A549 (cell line): ENCODE measurements around the gene CPNE4. TPM values are rescaled to one million over a fixed set of nuclear protein-coding genes. Genes with fewer than 3 reads are reported as not detected.

Experiments
- ATAC-seq, 2 experiments: fragments of 200-7000 bp in 1 of 2; fragments of >200 bp in 1 of 2; cut with Nextera tagmentation in 1 of 2; cut with Tn5 transposase in 1 of 2; 3 replicates each; pipeline versions ENCODE4 v1.8.0 to v1.9.1; 2018 to 2020; ENCODE audit warnings: mild to moderate bottlenecking in 1 of 2, moderate library complexity in 1 of 2
- CTCF ChIA-PET: fragments of 300-600 bp; sonication (Branson Sonifier 250); formaldehyde crosslinking; extraction: SDS; loops from one replicate; lab custom pipeline; 2021; ENCODE audit warnings: antibody characterized with exemption, inconsistent platforms; lab: Yijun Ruan, JAX
- POLR2A ChIA-PET: fragments of 350-600 bp; formaldehyde crosslinking; extraction: SDS; loops from one replicate; lab custom pipeline; 2021; ENCODE audit warnings: antibody characterized with exemption, inconsistent platforms; lab: Yijun Ruan, JAX
- DNase-seq, 2 experiments: peaks; one replicate each; pipeline versions ENCODE4 v3.0.0 to v3.0.0-alpha.2; 2011 to 2016; ENCODE audit warnings: low read depth in 1 of 2, low spot score in 1 of 2
- FAIRE-seq: peaks from 2 replicates; lab custom pipeline; 2011; peaks lifted over from hg19 to GRCh38; lab: Jason Lieb, UNC
- H3K27ac ChIP-seq, 2 experiments: fragments of >200 bp; sonication (Bioruptor Twin); formaldehyde crosslinking; 3 replicates each; pipeline ENCODE4 v1.5.1; 2016 to 2017
- H3K4me1 ChIP-seq: fragments of >200 bp; sonication (Bioruptor Twin); formaldehyde crosslinking; 3 replicates; pipeline ENCODE4 v1.6.1; 2016
- H3K4me2 ChIP-seq: fragments of >200 bp; sonication (Bioruptor Twin); formaldehyde crosslinking; 3 replicates; pipeline ENCODE4 v1.6.1; 2016
- H3K4me3 ChIP-seq: fragments of >200 bp; sonication (Bioruptor Twin); formaldehyde crosslinking; 3 replicates; pipeline ENCODE4 v1.5.1; 2016
- H3K9me3 ChIP-seq: fragments of >200 bp; sonication (Bioruptor Twin); formaldehyde crosslinking; 3 replicates; pipeline ENCODE4 v1.6.1; 2016
- ATOH8 ChIP-seq: fragments of 250-450 bp; sonication (Bioruptor Pico); IDR thresholded peaks from 2 replicates; pipeline ENCODE4 v1.5.0; 2020; ENCODE audit warnings: low read depth, mild to moderate bottlenecking, moderate library complexity
- BCL3 ChIP-seq: fragments of >200 bp; sonication (Bioruptor Twin); formaldehyde crosslinking; IDR thresholded peaks from 3 replicates; pipeline ENCODE4 v1.6.1; 2016
- BHLHE40 ChIP-seq: IDR thresholded peaks from 2 replicates; pipeline ENCODE4 v1.6.1; 2012; ENCODE audit warnings: low read depth, low read length, inconsistent platforms
- CBX2 ChIP-seq: fragments of 200-600 bp; sonication (generic); IDR thresholded peaks from 2 replicates; pipeline ENCODE4 v1.6.1; 2016; ENCODE audit warnings: low read depth, mild to moderate bottlenecking, borderline replicate concordance
- CEBPB ChIP-seq, 2 experiments: fragments of >200 bp in 1 of 2; sonication (Bioruptor Twin) in 1 of 2; formaldehyde crosslinking in 1 of 2; IDR thresholded peaks; 2 replicates each; pipeline ENCODE4 v1.6.1; 2012 to 2016
- E2F6 ChIP-seq: IDR thresholded peaks from 2 replicates; pipeline ENCODE4 v1.6.1; 2012; ENCODE audit warnings: low read depth, borderline replicate concordance
- ELK1 ChIP-seq: fragments of 150-350 bp; IDR thresholded peaks from 2 replicates; pipeline ENCODE4 v1.6.1; 2014; ENCODE audit warnings: low read depth, mild to moderate bottlenecking, low read length
- FOXS1 ChIP-seq: fragments of 250-450 bp; sonication (Bioruptor Pico); IDR thresholded peaks from 2 replicates; pipeline ENCODE4 v1.5.0; 2020; ENCODE audit warnings: mild to moderate bottlenecking, moderate library complexity
- HES2 ChIP-seq: fragments of >200 bp; sonication (Bioruptor Twin); formaldehyde crosslinking; IDR thresholded peaks from 2 replicates; pipeline ENCODE4 v1.6.1; 2016
- HEYL ChIP-seq: fragments of 250-450 bp; sonication (Bioruptor Pico); IDR thresholded peaks from 2 replicates; pipeline ENCODE4 v1.8.0; 2021; ENCODE audit warnings: mild to moderate bottlenecking, moderate library complexity
- HOXA7 ChIP-seq: fragments of 250-450 bp; sonication (Bioruptor Pico); IDR thresholded peaks from 2 replicates; pipeline ENCODE4 v1.5.0; 2020; ENCODE audit warnings: mild to moderate bottlenecking, moderate library complexity
- JUN ChIP-seq, 2 experiments: fragments of >200 bp; sonication (Bioruptor Twin); formaldehyde crosslinking; IDR thresholded peaks; 2 replicates in 1 of 2; 3 replicates in 1 of 2; pipeline ENCODE4 v1.6.1; 2016 to 2017
- MAZ ChIP-seq: fragments of 150-350 bp; IDR thresholded peaks from 2 replicates; pipeline ENCODE4 v1.6.1; 2014; ENCODE audit warnings: antibody characterized with exemption, low read depth, low read length, borderline replicate concordance
- NPAS2 ChIP-seq: fragments of 250-450 bp; sonication (Bioruptor Pico); IDR thresholded peaks from 2 replicates; pipeline ENCODE4 v1.8.0; 2022; ENCODE audit warnings: mild to moderate bottlenecking, moderate library complexity, borderline replicate concordance
- PHF8 ChIP-seq: fragments of 200-600 bp; sonication (generic); IDR thresholded peaks from 2 replicates; pipeline ENCODE4 v1.6.1; 2016; ENCODE audit warnings: low read depth, mild to moderate bottlenecking, antibody characterized with exemption, moderate library complexity, borderline replicate concordance
- REST ChIP-seq: fragments of 200-600 bp; sonication (generic); IDR thresholded peaks from 2 replicates; pipeline ENCODE4 v1.6.1; 2016; ENCODE audit warnings: antibody characterized with exemption, mild to moderate bottlenecking, moderate library complexity
- SMC3 ChIP-seq: fragments of >200 bp; sonication (Bioruptor Twin); formaldehyde crosslinking; IDR thresholded peaks from 3 replicates; pipeline ENCODE4 v1.6.1; 2018; ENCODE audit warnings: inconsistent platforms
- TP53 ChIP-seq: fragments of 250-450 bp; sonication (Bioruptor Pico); IDR thresholded peaks from 2 replicates; pipeline ENCODE4 v1.5.0; 2021; ENCODE audit warnings: mild to moderate bottlenecking, moderate library complexity
- ZFP36 ChIP-seq: fragments of 450-650 bp; IDR thresholded peaks from 2 replicates; pipeline ENCODE4 v1.6.1; 2014; ENCODE audit warnings: borderline replicate concordance; ENCODE audit not compliant: partially characterized antibody
- ZNF302 ChIP-seq: fragments of 250-450 bp; sonication (Bioruptor Pico); IDR thresholded peaks from 2 replicates; pipeline ENCODE4 v1.9.0; 2021; ENCODE audit warnings: inconsistent platforms, mild to moderate bottlenecking, moderate library complexity
- WGBS: methylation state at CpG from one replicate; pipeline ENCODE4 v1.1.6; 2017; ENCODE audit errors: missing lambda C conversion rate; 5-methylcytosine and 5-hydroxymethylcytosine counted together
- polyA plus RNA-seq, 4 experiments: library from polyadenylated mRNA; depleted of rRNA in 3 of 4; stranded (reverse); fragments of >200 nt; fragmentation: RNase III in 1 of 4; extraction: RNeasy Plus Mini Kit Qiagen cat#74134 plus additional on column Dnase treatment in 1 of 4; gene quantifications; 2 replicates in 3 of 4; 3 replicates in 1 of 4; pipeline ENCODE4 v1.2.3, GENCODE V29; 2011 to 2017

Gene CPNE4
- polyA plus RNA-seq, 2 of the 4 experiments (the other 2 are of a cell fraction), result 3.6 to 8.7 TPM

- TF ChIP-seq ATOH8 (CRISPR knock-in tag) (no peak), PHF8 (no peak), CBX2 (no peak), SMC3 (no peak)
Measured at GRCh38 chr3:131819381-131820055, 215.3 kb downstream of the CPNE4 start (continued).

- Histone ChIP-seq H3K4me3 (no peak overlapping the region), H3K4me2 (no peak overlapping the region), H3K9me3 (no peaks in the 10 kb centered on the region), H3K4me1 (no peaks in the 10 kb centered on the region), H3K27ac (no peak overlapping the region)
- ChIA-PET POLR2A (no interaction called here), CTCF (interaction anchor here (1.8 kb wide), 1 partner anchor 17 kb away, joined by 4 read pairs; no protein-coding TSS in a partner anchor)
- WGBS, result 94% methylated on average over 1 of the region's 1 CpG
- ATAC-seq (no peak), FAIRE-seq (no peak), DNase-seq (no peak)
- TF ChIP-seq NPAS2 (CRISPR knock-in tag), result no peak
- TF ChIP-seq ZFP36, result no peak
- TF ChIP-seq BCL3, result no peak
- no peak for TF ChIP-seq ZNF302 (CRISPR knock-in tag)
- no peak for TF ChIP-seq TP53 (CRISPR knock-in tag)
- TF ChIP-seq E2F6, result no peak
- TF ChIP-seq CEBPB (IDR thresholded peaks at IDR 0.05), result no peak
- TF ChIP-seq HEYL (CRISPR knock-in tag), result no peak
- no peak for TF ChIP-seq MAZ
- no peak for TF ChIP-seq HOXA7 (CRISPR knock-in tag)
- TF ChIP-seq REST, result no peak
- no peak for TF ChIP-seq ATOH8 (CRISPR knock-in tag)
- no peak for TF ChIP-seq CBX2
- no peak for TF ChIP-seq FOXS1
- TF ChIP-seq ELK1, result no peak
- no peak for TF ChIP-seq JUN (IDR thresholded peaks at IDR 0.05)
- TF ChIP-seq HES2, result no peak
- no peak for TF ChIP-seq BHLHE40
Measured at GRCh38 chr3:131812433-131812832, 222.4 kb downstream of the CPNE4 start.
